LoVo (cell line): ENCODE data around the gene LSAMP.

ENCODE experiments used
- DNase-seq: peaks from one replicate; pipeline ENCODE4 v3.0.0-alpha.2; 2016; ENCODE audit warnings: low spot score

LSAMP gene

DNA sequence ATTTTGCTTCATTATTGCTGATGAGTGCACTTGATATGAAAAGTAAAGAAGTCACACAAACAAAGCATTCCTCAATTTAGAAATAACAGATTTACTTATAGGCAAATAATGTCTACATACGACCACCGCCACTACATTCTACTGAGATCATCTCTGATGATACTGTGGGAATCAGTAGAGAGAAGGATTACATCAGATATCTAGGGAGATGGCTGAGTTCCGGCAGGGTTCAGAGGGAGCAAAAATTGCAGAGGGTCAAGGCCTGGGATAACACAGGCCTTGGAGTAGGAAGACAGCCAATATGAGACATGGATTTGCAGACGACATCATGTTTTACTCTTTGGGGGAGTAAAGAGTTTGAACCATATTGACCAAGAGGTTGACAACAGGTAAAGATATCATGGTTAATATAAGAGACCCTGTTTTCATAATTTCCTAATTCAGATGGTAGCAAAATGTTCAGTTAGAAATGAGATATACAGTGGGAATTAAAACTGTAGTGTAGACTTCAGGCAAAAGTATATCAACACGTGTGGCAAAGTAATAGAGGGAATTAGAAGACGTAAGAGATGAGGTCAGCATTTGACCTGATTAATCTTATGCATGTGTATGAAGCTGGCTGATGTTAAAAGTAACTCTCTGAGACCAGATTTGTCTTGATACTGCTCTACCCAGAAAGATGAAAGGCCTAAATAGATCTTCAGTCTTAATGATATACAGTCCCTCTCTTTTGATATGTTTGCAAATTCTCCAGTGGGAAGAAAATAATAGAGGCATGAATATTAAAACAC lies 15.6 kb downstream of the LSAMP start:
- DNase-seq, result no peak

DNA sequence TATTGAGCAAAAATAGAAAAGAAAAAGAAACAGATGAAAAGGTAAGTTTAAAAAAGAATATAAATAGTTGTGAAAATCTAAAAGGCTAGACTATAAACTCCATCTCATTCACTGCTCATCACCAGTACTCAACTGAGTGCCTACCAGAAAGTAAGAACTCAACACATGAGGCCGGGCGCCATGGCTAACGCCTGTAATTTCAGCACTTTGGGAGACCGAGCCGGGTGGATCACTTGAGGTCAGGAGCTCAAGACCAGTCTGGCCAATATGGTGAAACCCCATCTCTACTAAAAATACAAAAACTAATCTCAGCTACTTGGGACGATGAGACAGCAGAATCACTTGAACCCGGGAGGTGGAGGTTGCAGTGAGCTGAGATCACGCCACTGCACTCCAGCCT lies 19.3 kb downstream of the LSAMP start:
- DNase-seq, result no peak

DNA sequence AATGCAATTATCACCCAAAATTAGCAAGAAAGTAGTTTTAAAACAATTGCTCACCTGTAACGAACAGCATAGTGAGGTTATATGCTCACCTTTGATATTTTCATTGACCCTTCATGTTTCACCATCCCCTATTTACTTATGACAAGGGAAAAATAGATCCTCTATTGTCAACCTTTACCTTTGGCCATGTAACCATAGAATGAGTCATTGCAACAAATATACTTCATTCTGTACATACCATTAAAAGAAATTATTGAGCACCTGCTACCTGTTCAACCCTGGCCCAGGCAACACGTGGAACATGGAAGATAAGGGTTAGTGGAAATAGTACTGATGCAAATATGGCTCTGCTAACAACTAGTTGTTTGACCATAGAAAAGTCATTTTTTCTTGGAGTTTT lies 20.2 kb downstream of the LSAMP start:
- no peak for DNase-seq

DNA sequence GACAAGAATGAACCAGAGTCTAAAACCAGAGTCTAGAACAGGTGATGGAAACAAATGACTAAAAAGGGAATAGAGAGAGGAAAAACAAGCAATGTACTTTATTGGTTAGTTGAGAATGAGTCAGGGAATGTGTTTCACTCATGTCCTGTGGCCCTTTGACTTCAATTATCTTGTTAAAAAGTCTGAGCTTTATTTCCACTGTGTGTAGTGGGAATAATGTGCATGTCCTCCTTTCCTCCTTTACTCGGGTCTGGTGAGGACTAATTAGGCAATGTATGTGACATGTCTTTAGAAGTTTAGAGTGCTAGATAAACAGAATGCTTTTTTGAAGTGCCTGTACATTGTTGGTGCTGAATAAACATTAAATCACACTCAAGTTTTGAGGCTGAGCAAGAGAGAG lies 21.3 kb downstream of the LSAMP start:
- DNase-seq, result no peak

DNA sequence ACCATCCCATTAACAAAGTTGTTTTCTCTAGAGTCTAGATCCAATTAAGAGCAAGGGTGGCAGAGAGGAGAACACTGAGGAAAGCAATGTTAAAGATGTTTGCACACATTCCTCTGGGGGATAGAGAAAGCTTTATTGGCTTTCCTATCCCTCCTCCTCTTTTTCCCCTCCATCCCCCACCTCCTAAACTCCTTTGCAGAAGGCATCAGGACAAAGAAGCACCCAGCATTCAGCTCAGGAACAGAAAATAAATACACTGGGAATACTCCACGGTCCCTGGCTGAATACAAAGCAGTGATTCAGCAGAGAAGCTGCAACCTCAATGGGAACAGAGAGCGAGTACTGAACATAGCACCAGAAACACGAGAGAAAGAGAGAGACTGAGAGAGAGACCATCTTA lies 21.9 kb downstream of the LSAMP start:
- DNase-seq, result no peak

DNA sequence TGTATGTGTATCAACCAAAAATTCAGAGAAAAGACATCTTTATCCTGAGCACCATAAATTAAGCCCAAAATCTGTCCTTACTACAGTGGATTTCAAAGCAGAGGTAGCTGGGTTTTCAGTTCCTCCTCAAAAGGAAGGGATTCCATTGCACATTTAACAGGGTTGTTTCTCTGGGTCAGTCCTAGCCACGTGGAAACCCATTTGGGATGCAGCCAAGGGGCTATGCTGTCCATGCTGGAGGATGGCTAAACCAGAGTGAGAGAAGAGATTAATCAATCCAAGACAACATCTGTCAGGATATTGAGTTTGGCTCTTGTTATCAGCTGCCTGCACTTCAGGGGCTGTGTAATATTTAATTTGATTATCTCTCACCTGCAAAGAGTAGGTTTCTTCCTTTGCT lies 28.1 kb downstream of the LSAMP start:
- DNase-seq, result no peak

DNA sequence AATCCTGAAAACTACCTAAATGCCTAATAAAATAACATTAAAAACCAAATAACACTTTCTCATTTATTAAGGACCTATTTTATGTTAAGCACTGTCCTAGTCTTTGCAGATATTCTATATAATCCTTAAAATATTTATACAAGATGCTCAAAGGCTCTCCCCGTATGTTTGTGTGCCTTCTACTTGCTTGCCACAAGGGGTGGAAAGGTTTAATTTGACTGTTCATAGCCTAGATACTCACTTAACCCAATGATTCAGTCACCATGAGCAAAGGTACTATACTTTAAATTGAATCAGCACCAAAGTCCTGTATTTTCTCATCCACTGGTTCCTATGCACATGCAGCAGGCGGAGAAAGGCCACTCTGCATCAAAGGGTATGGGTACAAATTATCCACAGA lies 32.0 kb downstream of the LSAMP start:
- no peak for DNase-seq

DNA sequence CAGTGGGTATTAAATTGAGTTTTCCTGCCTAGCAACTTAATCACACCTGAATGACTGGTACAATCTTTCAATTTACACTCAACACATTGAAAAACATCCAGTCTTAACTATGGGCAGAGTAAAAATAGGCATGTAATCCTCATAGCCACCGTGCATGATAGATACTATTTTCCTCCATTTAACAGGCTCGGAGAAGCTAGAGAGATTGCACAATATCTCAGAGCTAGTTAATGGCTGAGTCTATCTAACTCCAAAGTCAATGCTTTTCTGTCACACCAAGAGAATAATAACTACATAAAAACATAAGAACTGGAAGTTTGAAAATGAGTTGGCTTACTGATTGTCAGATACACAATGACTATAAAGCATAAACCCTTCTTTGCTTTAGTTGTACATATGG lies 36.8 kb downstream of the LSAMP start:
- DNase-seq, result no peak

DNA sequence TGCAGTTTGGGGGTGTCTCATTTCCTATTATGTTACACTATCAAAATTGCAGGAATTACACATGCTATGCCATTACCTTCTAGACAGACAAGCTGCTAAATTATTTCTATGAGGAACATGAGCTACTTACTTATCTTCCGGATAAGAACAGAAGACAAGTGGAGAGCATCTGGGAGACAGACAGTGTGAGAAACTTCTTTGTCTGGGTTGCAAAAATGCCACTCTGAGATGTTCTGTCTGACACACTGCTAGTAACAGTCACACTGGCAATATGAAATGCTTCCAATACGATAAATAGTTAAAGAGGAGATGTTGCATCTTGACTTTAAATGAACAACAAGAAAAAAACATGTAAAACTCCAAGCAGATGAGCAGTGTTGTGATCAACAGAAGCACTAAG lies 40.1 kb downstream of the LSAMP start:
- DNase-seq, result no peak

DNA sequence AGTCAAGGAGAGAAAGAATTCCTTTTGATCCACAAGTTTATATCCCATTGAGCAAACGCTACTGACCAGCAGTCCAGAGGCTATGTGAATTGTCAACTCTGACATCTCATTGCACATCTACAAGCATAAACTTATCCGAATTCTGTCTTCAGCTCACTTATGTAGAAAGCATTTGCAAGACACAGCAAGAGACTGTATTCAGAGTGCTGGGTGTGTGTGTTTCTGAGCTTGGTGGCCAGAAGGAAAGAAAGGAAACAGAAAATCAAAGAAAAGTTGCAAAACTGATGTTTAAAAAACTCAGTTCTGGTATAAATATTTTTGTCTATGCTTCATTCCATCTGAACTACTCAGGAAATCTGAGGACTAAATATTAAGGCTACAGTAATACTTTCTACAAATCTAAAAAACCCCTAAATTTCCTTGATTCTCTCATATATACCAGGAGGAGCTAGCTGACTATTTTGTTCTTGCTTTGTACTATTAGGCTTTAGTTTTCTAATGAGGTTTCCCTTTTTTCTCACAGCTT lies 45.5 kb downstream of the LSAMP start:
- no peak for DNase-seq

DNA sequence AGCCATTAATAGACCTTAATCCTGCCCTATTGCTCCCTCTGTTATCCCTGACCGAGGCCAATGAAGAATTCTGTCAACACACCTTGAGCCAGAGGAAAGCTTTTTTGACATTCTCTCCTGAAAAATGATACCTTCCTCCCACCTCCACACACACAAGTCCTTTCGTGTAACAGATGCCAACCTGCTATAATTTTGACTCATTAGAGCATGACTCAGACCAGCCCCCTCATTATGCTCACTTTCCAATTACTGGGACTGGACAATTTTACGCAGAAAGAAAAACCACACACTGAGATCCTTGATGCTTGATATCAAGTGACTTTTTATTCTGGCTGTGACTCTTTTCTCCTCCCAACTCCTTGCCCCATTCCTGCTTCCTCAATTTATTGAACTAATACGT lies 50.9 kb downstream of the LSAMP start:
- no peak for DNase-seq

DNA sequence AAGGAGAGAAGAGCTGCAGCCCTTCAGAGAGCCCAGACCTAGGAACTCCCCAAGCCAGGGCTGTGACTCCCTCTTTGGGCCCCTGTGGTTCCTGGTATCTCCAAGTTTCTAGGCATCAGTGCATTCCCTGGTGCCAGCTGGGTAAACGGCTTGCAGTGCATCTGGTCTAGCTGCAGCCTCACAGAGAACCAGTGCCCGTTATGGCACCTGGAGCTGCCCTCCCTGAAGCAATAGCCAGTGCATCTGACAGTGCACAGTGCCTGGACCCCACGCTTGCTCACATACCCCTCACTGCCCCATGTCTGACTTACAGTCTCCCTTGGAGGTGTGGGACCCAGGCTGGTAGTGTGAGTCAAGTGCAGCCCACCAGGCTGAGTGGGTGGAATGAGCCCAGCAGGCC lies 52.1 kb downstream of the LSAMP start:
- DNase-seq, result no peak

DNA sequence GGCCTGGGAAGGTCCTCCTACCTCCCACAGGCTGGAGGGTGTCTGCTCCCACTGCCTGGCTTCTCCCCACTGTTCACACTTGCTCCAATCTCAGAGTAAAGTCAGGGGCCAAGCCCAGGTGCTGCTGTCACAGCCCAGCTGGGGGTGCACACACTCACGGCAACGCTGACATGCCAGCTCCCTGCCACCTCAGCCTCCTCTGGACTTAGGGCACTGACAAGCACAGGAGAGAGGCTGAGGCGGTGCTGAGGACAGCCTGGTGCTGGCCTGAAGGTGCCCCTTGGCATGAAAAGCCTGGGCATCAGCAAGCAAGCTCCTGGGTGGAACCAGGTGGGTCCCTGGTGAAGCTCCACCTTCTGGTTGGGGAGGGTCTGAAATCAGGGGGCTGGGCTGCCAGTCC lies 53.0 kb downstream of the LSAMP start:
- no peak for DNase-seq

DNA sequence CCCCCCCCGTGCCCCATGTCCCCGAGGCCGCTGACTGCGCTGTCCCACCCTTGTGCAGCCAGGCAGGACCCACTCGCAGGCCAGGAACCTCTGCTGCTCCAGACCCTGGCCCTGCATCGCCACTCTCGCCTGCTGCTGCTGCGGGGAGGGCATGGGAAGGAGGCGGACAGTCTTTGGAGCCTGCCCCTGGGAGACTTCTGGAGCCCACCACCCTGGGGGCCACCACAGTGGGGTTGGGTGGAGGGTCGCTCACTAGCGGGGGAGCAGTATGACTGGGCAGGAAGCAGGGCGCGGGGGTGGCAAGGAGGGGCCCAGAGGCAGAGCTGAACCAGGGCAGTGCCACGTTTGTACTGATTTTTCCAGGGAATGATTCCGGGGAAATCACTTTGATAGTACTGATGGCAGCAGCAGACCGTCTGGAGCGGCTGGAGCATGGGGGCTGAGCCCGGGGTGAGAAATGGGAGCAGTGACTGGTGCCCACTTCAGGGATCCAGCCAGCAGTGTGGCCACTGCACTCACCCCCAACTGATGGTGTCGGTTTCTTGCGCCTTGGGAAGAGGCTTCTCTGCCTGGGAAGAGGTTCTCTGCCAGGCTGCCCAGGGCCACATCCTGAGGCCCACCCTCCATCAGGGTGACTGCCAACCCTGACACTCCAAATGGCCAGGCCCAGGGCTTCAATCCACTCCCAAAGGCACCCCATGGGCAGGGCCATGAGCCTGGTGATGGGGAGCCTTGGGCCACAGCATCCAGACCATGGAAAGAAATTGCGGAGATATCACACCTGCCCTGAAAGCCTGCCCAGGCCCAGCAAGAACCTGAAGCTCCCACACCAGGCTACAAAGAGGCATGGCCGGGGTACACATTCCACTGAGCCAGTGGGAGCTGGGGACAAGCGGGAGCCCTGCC lies 53.7 kb downstream of the LSAMP start:
- no peak for DNase-seq

DNA sequence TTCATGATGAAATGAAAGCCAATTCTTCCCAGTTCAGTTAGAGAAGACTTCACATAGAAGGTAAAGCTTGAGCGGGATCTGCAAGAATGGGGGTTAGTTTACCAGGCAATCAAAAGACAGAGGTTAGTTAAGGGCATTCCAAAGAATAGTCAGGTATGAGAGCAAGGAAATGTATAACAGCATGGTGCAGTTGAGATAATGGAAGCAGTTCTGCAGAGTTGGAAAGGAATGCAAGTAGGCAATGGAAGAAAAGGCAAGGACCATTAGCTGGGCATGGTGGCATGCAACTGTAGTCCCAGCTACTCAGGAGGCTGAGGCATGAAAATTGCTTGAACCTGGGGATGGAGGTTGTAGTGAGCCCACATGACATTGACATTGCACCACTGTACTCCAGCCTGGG lies 55.0 kb downstream of the LSAMP start:
- no peak for DNase-seq

DNA sequence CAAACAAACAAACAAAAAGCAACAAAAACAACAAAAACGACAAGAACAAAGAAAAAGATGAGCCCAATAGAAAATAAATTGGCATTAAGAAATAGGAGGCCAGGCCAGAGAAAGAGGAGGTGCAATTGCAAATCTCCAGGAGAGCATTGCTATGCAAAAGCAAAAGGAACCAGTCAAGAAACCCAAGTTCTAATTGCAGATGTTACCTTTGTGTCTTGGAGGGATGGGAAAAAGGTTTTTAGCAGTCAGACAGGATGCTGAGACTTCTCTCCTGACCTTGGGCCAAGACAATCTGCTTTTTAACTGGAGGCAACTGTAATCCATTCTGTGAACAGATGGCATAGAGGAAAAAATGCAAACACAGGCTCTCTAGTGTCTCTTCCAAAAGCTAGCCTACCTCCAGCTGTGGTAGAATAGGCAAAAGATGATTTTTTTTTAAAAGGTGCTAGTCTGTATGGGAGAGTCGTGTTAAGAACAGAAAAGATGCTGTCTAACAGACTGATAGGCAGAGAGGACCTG lies 56.4 kb downstream of the LSAMP start:
- DNase-seq, result no peak

DNA sequence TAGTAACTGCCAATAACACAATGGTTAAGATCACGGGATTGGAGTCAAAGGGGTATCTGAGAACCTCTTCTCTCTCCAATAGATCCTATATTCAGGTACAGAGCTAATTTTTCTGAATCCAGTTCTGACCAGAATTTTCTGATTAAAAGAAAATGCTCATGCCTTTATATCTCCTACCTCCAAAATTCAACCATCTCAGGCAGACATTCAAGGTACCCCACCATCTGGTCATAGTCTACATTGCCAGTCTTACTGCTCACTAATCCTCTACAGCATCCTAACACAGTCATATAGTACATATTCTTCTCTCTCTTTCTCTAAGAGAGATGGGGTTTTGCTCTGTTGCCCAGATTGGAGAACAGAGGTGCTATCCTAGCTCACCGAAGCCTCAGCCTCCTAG lies 59.1 kb downstream of the LSAMP start:
- no peak for DNase-seq

DNA sequence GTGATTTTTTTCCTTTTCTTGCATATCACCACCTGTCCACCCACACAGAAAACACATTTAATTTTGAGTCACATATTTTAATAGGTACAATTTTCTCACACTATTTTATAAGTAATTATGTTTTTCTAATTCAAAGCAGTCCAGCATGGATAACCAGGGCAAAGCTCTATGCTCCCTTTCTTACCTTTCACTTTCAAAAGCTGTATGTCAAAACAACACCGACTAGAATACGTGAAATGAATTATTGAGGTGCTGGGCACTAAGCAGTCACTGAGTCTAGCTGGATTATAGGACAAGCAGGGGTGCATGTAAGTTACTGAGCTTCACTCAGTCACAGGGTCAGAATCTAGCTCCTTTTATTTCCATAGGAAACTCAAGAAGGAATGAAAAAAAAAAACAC lies 60.6 kb downstream of the LSAMP start:
- no peak for DNase-seq

DNA sequence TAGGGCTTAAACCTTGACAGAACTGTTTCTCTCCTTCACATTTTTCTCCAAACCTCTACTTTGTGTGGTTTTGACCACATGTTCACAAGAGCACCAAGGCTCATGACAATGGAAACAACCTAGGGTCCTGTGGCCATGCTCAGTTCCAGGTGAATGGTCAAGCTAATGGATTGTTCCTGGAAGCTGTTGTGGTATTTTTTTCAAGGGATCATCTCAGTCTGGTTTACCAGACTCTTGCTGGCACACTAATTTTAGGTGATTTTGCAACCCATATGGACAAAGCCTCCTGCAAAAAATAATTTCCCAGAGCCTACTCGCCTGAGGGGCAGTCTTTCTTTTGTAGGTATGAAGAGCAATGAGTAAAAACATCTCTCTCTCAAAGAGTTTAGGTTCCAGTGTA lies 67.2 kb downstream of the LSAMP start:
- DNase-seq, result no peak

DNA sequence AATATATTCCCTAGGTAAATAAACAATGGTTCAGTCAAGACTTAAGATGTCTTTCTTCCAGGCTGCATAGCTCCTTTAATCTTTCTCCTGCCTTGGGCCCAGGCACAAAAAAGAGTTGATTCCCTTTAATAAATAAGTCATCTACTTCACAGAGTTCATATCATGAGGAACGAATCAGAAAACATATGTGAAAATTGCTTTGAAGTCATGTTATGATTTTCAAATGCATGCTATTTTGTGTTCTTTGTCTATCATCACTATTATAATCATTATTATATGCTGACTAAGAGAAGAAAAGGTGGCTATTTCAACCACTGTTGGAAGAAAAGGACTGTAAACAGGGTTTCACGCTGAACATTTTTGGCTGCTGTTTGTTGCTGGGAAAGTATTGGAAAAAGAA lies 70.4 kb downstream of the LSAMP start:
- no peak for DNase-seq

DNA sequence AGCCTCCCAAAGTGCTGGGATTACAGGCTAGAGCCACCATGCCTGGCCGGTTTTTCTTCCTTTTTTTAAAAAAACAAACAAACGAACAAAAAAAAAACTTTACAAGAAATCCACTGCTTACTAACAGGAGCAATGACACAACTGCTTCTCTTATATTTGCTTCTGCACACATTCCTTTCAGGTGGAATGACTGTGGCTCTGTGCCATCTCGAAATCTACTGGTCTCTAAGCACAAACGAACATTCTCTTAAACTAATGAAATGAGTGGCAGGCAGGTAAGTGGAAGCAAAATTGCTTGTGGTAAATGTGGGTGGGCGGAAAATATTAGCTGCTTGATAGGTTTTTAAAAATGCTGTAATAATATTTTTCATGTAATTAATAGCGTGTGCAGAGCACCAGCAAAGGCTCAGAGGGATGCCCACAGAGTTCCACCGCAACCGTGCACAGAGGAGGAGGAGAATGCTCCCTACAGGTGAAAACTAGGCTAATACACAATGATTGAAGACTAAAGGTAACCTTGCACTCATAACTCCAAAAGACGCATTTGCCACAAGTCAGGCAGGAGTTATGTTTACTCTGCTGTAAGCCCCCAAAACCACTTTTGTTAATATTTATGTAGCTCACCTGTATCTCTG lies 77.4 kb downstream of the LSAMP start:
- DNase-seq, result no peak

DNA sequence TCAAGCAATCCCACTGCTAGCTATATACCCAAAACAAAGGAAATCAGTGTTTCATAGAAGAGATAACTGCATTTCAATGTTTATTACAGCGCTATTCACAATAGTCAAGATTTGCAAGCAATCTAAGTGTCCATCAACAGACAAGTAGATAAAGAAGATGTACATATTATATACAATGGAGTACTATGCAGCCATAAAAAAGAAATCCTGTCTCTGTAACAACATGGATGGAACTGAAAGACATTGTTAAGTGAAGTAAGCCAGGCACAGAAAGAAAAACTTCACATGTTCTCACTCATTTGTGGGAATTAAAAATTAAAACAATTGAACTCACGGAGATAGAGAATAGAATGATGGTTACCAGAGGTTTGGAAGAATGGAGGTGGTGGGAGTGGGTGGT lies 89.2 kb downstream of the LSAMP start:
- no peak for DNase-seq

DNA sequence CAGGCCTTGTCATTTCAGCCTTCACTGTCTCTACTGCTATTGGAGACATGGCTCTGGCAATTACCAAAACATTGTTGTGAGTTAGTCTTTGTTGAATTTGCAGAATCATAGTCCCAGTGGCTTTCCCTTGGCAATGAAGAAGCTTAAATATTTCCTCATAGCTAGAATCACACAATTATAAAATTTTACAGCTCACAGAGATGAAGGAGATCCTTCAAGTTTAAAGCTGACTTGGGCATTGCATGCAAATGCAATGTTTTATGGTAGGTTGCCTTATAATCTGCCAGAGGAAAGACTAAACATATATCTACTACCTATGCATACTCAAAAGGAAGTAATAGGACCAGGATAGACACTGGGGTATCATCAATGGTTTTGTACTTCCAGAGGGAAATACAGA lies 90.9 kb downstream of the LSAMP start:
- no peak for DNase-seq
